Panc1 (cell line): Measurements from ENCODE around the gene NDE1.

ENCODE experiments used
- POLR2AphosphoS5 ChIP-seq: IDR thresholded peaks from 2 replicates; pipeline ENCODE4 v1.6.1; 2012; ENCODE audit warnings: mild to moderate bottlenecking, low read depth, low read length, moderate library complexity
- SIN3A ChIP-seq: IDR thresholded peaks from 2 replicates; pipeline ENCODE4 v1.6.1; 2012; ENCODE audit warnings: low read depth, mild to moderate bottlenecking, low read length, moderate library complexity, borderline replicate concordance; ENCODE audit not compliant: insufficient read depth
- TF ChIP-seq, protein P1 (sequence below): fragments of 450-650 bp; IDR thresholded peaks from 2 replicates; pipeline ENCODE4 v1.5.1; 2017; ENCODE audit warnings: mild to moderate bottlenecking
- TF ChIP-seq, protein P2 (sequence below), 2 experiments: IDR thresholded peaks; 2 replicates each; pipeline ENCODE4 v1.6.1; 2011 to 2012; ENCODE audit warnings: low read depth in 2 of 2, control low read depth in 1 of 2, low read length in 1 of 2, mild to moderate bottlenecking in 1 of 2, moderate library complexity in 1 of 2; ENCODE audit not compliant: insufficient read depth in 1 of 2

DNA sequence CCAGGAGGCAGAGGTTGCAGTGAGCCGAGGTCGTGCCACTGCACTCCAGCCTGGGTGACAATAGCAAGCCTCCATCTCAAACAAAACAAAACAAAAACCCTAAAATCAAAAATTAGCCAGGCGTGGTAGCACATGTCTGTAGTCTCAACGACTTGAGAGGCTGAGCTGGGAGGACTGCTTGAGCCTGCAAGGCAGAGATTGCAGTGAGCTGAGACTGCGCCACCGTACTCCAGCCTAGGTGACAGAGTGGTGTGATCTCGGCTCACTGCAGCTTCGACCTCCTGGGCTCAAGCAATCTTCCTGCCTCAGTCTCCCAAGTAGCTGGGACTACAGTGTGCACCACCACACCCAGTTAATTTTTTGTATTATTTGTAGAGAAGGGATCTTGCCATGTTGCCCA, 119.2 kb downstream of the NDE1 start:
- TF ChIP-seq, protein P1, sequence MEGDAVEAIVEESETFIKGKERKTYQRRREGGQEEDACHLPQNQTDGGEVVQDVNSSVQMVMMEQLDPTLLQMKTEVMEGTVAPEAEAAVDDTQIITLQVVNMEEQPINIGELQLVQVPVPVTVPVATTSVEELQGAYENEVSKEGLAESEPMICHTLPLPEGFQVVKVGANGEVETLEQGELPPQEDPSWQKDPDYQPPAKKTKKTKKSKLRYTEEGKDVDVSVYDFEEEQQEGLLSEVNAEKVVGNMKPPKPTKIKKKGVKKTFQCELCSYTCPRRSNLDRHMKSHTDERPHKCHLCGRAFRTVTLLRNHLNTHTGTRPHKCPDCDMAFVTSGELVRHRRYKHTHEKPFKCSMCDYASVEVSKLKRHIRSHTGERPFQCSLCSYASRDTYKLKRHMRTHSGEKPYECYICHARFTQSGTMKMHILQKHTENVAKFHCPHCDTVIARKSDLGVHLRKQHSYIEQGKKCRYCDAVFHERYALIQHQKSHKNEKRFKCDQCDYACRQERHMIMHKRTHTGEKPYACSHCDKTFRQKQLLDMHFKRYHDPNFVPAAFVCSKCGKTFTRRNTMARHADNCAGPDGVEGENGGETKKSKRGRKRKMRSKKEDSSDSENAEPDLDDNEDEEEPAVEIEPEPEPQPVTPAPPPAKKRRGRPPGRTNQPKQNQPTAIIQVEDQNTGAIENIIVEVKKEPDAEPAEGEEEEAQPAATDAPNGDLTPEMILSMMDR: no peak
- TF ChIP-seq SIN3A (no peak), POLR2AphosphoS5 (no peak)
- TF ChIP-seq, protein P2, sequence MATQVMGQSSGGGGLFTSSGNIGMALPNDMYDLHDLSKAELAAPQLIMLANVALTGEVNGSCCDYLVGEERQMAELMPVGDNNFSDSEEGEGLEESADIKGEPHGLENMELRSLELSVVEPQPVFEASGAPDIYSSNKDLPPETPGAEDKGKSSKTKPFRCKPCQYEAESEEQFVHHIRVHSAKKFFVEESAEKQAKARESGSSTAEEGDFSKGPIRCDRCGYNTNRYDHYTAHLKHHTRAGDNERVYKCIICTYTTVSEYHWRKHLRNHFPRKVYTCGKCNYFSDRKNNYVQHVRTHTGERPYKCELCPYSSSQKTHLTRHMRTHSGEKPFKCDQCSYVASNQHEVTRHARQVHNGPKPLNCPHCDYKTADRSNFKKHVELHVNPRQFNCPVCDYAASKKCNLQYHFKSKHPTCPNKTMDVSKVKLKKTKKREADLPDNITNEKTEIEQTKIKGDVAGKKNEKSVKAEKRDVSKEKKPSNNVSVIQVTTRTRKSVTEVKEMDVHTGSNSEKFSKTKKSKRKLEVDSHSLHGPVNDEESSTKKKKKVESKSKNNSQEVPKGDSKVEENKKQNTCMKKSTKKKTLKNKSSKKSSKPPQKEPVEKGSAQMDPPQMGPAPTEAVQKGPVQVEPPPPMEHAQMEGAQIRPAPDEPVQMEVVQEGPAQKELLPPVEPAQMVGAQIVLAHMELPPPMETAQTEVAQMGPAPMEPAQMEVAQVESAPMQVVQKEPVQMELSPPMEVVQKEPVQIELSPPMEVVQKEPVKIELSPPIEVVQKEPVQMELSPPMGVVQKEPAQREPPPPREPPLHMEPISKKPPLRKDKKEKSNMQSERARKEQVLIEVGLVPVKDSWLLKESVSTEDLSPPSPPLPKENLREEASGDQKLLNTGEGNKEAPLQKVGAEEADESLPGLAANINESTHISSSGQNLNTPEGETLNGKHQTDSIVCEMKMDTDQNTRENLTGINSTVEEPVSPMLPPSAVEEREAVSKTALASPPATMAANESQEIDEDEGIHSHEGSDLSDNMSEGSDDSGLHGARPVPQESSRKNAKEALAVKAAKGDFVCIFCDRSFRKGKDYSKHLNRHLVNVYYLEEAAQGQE (IDR thresholded peaks at IDR 0.05; ENCODE audit: insufficient read depth in 1 of 2, low read depth in 2 of 2, low read length in 1 of 2): no peak
